K562 (cell line): ENCODE results near the gene GPR180. TPM values are rescaled to one million over a fixed set of nuclear protein-coding genes. Genes with fewer than 3 reads are reported as not detected.

Experiments
- ATAC-seq: fragments of 200-7000 bp; cut with Tn5 transposase; 3 replicates; pipeline ENCODE4 v1.9.1; 2020; ENCODE audit warnings: moderate library complexity
- BruUV-seq: library from RNA; stranded (reverse); fragments of 400-500 nt; replicated peaks from 2 replicates; lab custom pipeline; 2021; lab: Mats Ljungman, UMichigan
- CTCF ChIA-PET: fragments of 300-600 bp; formaldehyde crosslinking; extraction: SDS; loops from one replicate; lab custom pipeline; 2021; ENCODE audit warnings: low intra/inter-chr PET ratio; lab: Yijun Ruan, JAX
- POLR2A ChIA-PET: fragments of 300-600, 350-650 bp; sonication (Branson Sonifier 250); formaldehyde crosslinking; extraction: SDS; loops from one replicate; lab custom pipeline; 2021; ENCODE audit warnings: antibody characterized with exemption, inconsistent platforms; lab: Yijun Ruan, JAX
- DNase-seq, 4 experiments: peaks; one replicate each; pipeline versions ENCODE4 v3.0.0 to v3.0.0-alpha.2; 2011 to 2018; ENCODE audit warnings: low spot score in 3 of 4, mixed read lengths in 3 of 4; ENCODE audit errors: extremely low read depth in 1 of 4
- FAIRE-seq: peaks from 2 replicates; lab custom pipeline; 2011; peaks lifted over from hg19 to GRCh38; lab: Jason Lieb, UNC
- H2AFZ ChIP-seq: 2 replicates; pipeline ENCODE4 v1.6.0; 2011; ENCODE audit warnings: low read depth, low read length, control low read depth, inconsistent platforms
- H3K27ac ChIP-seq: fragments of 200-600 bp; 3 replicates; pipeline ENCODE4 v1.8.0; 2011; ENCODE audit warnings: low read depth, mild to moderate bottlenecking, control low read depth, inconsistent platforms, low read length, moderate library complexity, mixed read lengths; ENCODE audit errors: extremely low read depth
- H3K27me3 ChIP-seq, 2 experiments: fragments of 300-600 bp in 1 of 2; 2 replicates in 1 of 2; 3 replicates in 1 of 2; pipeline versions ENCODE4 v1.6.0 to v1.8.0; 2011; ENCODE audit warnings: inconsistent platforms in 2 of 2, low read length in 2 of 2, mild to moderate bottlenecking in 1 of 2, mixed read lengths in 1 of 2, moderate library complexity in 1 of 2; ENCODE audit not compliant: control insufficient read depth in 2 of 2, insufficient read depth in 2 of 2
- H3K36me3 ChIP-seq: fragments of 300-600 bp; 3 replicates; pipeline ENCODE4 v1.8.0; 2011; ENCODE audit warnings: mild to moderate bottlenecking, low read length, inconsistent platforms; ENCODE audit not compliant: control insufficient read depth, insufficient read depth
- H3K4me1 ChIP-seq, 2 experiments: fragments of 200-600 bp in 1 of 2; replicated peaks in 1 of 2; 2 replicates in 1 of 2; 3 replicates in 1 of 2; pipeline versions ENCODE4 v1.5.1 to v1.8.0; 2011; ENCODE audit warnings: inconsistent platforms in 2 of 2, low read length in 2 of 2, mild to moderate bottlenecking in 1 of 2, mixed read lengths in 1 of 2, moderate library complexity in 1 of 2; ENCODE audit not compliant: control insufficient read depth in 2 of 2, insufficient read depth in 2 of 2
- H3K4me2 ChIP-seq: 2 replicates; pipeline ENCODE4 v1.6.1; 2011; ENCODE audit warnings: low read length, control low read depth, inconsistent platforms, mixed read lengths; ENCODE audit not compliant: insufficient read depth
- H3K4me3 ChIP-seq: fragments of 200-600 bp; sonication (generic), shearing (Covaris generic); 2 replicates; pipeline ENCODE4 v1.5.1; 2016; ENCODE audit warnings: control low read depth, inconsistent platforms
- H3K79me2 ChIP-seq: fragments of 200-600 bp; 3 replicates; pipeline ENCODE4 v1.8.0; 2011; ENCODE audit warnings: low read length, inconsistent platforms; ENCODE audit not compliant: control insufficient read depth, insufficient read depth
- H3K9ac ChIP-seq, 2 experiments: 2 replicates each; pipeline versions ENCODE4 v1.6.0 to v1.6.1; 2011; ENCODE audit warnings: low read depth in 2 of 2, low read length in 2 of 2, control low read depth in 1 of 2, inconsistent platforms in 1 of 2, mild to moderate bottlenecking in 1 of 2, mixed read lengths in 1 of 2; ENCODE audit not compliant: insufficient read depth in 1 of 2
- H3K9me1 ChIP-seq: one replicate; pipeline ENCODE4 v1.6.0; 2011; ENCODE audit warnings: inconsistent platforms, mild to moderate bottlenecking, low read length, moderate library complexity; ENCODE audit not compliant: control insufficient read depth, insufficient read depth
- H3K9me3 ChIP-seq: replicated peaks from 2 replicates; pipeline ENCODE4 v1.5.1; 2011; ENCODE audit warnings: low read depth, low read length, inconsistent platforms; ENCODE audit not compliant: control insufficient read depth, insufficient read depth
- H4K20me1 ChIP-seq: replicated peaks from 2 replicates; pipeline ENCODE4 v1.6.1; 2011; ENCODE audit warnings: low read length, inconsistent platforms, mixed read lengths; ENCODE audit not compliant: control insufficient read depth, insufficient read depth
- ETV5 ChIP-seq: sonication (generic); formaldehyde crosslinking; IDR thresholded peaks from 2 replicates; pipeline ENCODE4 v1.4.0; 2020; ENCODE audit warnings: low read depth, mild to moderate bottlenecking, missing genetic modification reagents
- HBP1 ChIP-seq: fragments of 450-650 bp; formaldehyde crosslinking; IDR thresholded peaks from 2 replicates; pipeline ENCODE4 v1.4.0; 2022; ENCODE audit warnings: missing genetic modification characterization
- MNT ChIP-seq, 2 experiments: fragments of 450-650 bp; conservative IDR thresholded peaks; 2 replicates each; pipeline ENCODE4 v1.6.1; 2017; ENCODE audit warnings: mild to moderate bottlenecking in 2 of 2, moderate library complexity in 2 of 2
- NRF1 ChIP-seq, 2 experiments: fragments of 450-650 bp; IDR thresholded peaks in 1 of 2; conservative IDR thresholded peaks in 1 of 2; 2 replicates each; pipeline ENCODE4 v1.6.1; 2014; ENCODE audit warnings: mild to moderate bottlenecking in 2 of 2
- PTBP1 ChIP-seq: fragments of 200-400 bp; formaldehyde crosslinking; IDR thresholded peaks from 2 replicates; pipeline ENCODE4 v1.6.1; 2017; ENCODE audit warnings: low read depth, low read length
- WGBS: fragments of 100-300 bp; shearing (Covaris generic); methylation state at CpG from one replicate; pipeline ENCODE4 v1.1.6; 2016; ENCODE audit warnings: low coverage, mixed read lengths; ENCODE audit not compliant: insufficient coverage; ENCODE audit errors: missing lambda C conversion rate; 5-methylcytosine and 5-hydroxymethylcytosine counted together
- in situ Hi-C: fragments of 300-500 bp; cut with MboI; formaldehyde crosslinking; loops from 4 replicates; pipeline ENCODE4 v1.15.0; 2018; ENCODE audit warnings: inconsistent platforms, mixed read lengths
- intact Hi-C: fragments of 100-400 bp; cut with micrococcal nuclease; formaldehyde crosslinking; loops from 2 replicates; pipeline ENCODE4 v1.14.2; 2022
- polyA plus RNA-seq, 8 experiments: library from polyadenylated mRNA; depleted of rRNA in 4 of 8; stranded (reverse) in 5 of 8; unstranded in 3 of 8; fragments of >200 nt; fragmentation: Nextera tagmentation in 2 of 8; fragmentation: Illumina TruSeq in 1 of 8; extraction: Ambion mirVana in 2 of 8; extraction: Trizol in 1 of 8; gene quantifications; 2 replicates each; pipeline versions ENCODE4 v1.2.1 to v1.2.3, GENCODE V29; 2011 to 2014; ENCODE audit warnings: inconsistent platforms in 1 of 8, missing spikeins in 1 of 8
- total RNA-seq, 7 experiments: library from RNA; depleted of rRNA in 6 of 7; stranded (reverse); fragments of >200 nt in 6 of 7; fragmentation: Illumina TruSeq in 2 of 7; extraction: Trizol in 2 of 7; gene quantifications; 2 replicates each; pipeline versions ENCODE4 v1.2.1 to v1.2.3, GENCODE V29; 2011 to 2021; ENCODE audit warnings: low replicate concordance in 1 of 7

GPR180 gene
- total and polyA plus RNA-seq, 9 of the 15 experiments (the other 6 are each of a cell fraction or from before 2014, with no cell fraction given), result 0.77 to 4.1 (median 1.8) TPM

GRCh38 chr13:94588541-94588940, 13.1 kb upstream of the GPR180 start:
- Histone ChIP-seq H3K4me2 (no peak overlapping the region), H4K20me1 (no peaks in the 10 kb centered on the region), H3K27ac (no peak overlapping the region), H3K9me1 (no peaks in the 10 kb centered on the region), H3K36me3 (peaks cover 65% of the 10 kb centered on the region), H3K4me3 (no peak overlapping the region), H3K4me1 (no peaks in the 10 kb centered on the region; a peak in 2 of 5 replicates), H3K79me2 (peaks cover 20% of the 10 kb centered on the region), H3K9me3 (no peaks in the 10 kb centered on the region), H3K9ac (no peak overlapping the region), H3K27me3 (no peaks in the 10 kb centered on the region), H2AFZ (no peak overlapping the region)
- WGBS, result 93% methylated on average over 4 of the region's 4 CpGs
- TF ChIP-seq HBP1 (CRISPR knock-in tag), result no peak
- no peak for TF ChIP-seq MNT (conservative IDR thresholded peaks at IDR 0.05)
- no peak for TF ChIP-seq PTBP1
- TF ChIP-seq NRF1 (conservative IDR thresholded peaks at IDR 0.05 in 1 of 2, IDR thresholded peaks at IDR 0.05 in 1 of 2), result no peak
- no peak for TF ChIP-seq ETV5 (CRISPR knock-in tag)
- ChIA-PET CTCF (no interaction called here), POLR2A (no interaction called here)
- ATAC-seq, result no peak
- no peak for FAIRE-seq
- intact Hi-C loops (no loop called here), in situ Hi-C loops (no loop called here)
- DNase-seq, result no peak
- no TSS peak for BruUV-seq
